NK-92 (cell line): ENCODE results near the gene CA11.

Experiments
- DNase-seq: peaks from one replicate; lab custom pipeline; 2025; ENCODE audit not compliant: unreplicated experiment; lab: John Stamatoyannopoulos, UW

The CA11 gene

DNA sequence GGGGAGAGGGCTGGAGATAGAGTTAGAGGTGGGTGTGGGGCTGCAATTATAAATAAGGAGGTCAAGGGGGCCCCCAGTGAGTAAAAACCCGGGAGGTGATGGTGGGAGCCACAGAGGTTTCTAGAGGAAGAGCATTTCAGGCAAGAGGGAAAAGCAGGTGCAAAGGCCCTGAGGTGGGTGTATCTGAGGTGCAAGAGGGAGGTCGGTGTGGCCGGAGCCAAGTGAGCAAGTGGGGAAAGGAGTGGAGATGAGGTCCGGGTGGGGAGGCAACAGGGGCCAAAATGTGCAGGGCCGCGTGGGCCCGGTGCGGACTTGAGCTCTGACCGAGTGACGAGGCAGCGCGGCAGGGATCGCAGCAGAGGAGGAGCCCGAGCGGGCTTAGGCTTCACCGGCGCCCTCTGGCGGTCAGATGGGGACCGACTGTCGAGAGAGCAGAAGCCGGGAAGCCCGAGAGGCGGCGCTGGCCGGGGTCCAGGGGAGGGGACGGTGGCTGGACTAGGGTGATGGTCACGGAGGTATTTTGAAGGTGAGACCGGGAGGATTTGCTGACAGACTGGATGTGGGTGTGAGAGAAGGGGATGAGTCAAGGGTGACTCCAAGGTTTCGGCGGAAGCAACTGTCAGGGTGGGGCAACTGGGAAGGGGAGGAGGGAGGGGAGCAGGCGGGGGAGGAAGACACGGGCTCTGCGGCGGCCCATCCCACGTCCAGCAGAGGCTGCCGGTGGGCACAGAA lies 57.2 kb downstream of the CA11 start:
- DNase-seq: no peak
